ENCODE results near the gene RAI1.
A peak's percentile ranks its signal among the peaks of the same experiment; 100 is the strongest.

RAI1 gene

GRCh38 chr17:17789828-17790636, 108.8 kb downstream of the RAI1 start:
- no peak for DNase-seq

DNA sequence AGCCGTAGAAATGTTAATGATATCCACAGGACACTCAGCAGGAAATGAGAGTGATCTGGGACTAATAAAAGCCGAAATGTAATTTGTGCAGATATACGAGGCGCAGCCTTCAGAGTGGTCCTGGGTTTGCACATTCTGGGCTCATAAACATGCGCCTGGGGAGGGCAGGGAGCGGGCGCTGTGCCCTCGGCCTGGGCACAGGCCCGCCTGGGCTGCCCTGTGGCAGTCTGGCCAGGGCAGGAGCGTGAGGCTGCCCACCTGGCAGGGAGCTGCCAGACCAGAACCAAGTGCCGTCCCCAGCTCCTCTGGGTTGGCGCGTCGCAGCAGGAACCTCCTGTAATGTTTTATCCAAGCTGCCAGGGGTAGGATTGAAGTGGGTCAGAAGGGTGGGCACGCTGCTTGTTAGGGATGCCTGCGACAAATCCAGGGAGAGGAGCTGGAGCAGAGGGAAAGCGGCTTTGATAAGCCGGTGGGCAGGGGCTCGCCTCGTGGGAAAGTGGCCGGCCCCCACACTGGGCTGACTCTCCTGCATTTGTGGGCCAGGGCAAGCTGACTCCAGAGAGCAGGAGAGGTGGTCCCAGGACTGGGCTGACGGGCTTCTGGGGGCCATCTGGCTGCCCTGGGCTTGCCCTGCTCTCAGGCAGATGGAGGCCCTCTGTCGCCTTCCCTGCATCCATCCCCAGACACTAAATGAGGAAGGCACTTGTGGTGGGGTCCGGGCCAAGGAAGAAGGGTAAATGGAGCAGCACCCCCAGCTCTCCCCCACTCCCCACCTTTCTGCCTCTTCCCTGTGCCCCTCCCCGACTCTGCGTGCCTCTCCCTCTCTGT, 109.6 kb downstream of the RAI1 start:
- no peak for DNase-seq

- peak in 1 of 2 donors; percentile 25 for DNase-seq
Measured at GRCh38 chr17:17792037-17792550, 110.8 kb downstream of the RAI1 start.

- DNase-seq: peak; percentile 74 to 85
Measured at GRCh38 chr17:17792551-17793377, 111.5 kb downstream of the RAI1 start.

- no peak for DNase-seq
Measured at GRCh38 chr17:17793378-17794214, 112.3 kb downstream of the RAI1 start.

DNA sequence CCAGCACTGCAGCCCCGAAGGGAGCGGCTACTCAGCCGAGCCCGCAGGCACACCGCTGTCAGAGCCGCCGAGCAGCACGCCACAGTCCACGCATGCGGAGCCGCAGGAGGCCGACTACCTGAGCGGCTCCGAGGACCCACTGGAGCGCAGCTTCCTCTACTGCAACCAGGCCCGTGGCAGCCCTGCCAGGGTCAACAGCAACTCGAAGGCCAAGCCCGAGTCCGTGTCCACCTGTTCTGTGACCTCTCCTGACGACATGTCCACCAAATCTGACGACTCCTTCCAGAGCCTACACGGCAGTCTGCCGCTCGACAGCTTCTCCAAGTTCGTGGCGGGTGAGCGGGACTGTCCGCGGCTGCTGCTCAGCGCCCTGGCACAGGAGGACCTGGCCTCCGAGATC, 113.1 kb downstream of the RAI1 start:
- no peak for DNase-seq

GRCh38 chr17:17795296-17795695, 114.0 kb downstream of the RAI1 start:
- no peak for DNase-seq

DNA sequence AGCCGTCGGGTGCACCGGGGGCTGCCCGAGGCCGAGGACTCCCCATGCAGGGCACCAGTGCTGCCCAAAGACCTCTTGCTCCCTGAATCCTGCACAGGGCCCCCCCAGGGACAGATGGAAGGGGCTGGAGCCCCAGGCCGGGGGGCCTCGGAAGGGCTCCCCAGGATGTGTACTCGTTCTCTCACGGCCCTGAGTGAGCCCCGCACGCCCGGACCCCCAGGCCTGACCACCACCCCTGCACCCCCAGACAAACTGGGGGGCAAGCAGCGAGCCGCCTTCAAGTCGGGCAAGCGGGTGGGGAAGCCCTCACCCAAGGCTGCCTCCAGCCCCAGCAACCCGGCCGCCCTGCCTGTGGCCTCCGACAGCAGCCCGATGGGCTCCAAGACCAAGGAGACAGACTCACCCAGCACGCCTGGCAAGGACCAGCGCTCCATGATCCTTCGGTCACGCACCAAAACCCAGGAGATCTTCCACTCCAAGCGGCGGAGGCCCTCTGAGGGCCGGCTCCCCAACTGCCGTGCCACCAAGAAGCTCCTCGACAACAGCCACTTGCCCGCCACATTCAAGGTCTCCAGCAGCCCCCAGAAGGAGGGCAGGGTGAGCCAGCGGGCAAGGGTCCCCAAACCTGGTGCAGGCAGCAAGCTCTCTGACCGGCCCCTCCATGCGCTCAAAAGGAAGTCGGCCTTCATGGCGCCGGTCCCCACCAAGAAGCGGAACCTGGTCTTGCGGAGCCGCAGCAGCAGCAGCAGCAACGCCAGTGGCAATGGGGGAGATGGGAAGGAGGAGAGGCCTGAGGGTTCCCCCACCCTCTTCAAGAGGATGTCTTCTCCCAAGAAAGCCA, 114.9 kb downstream of the RAI1 start:
- DNase-seq: no peak

GRCh38 chr17:17796787-17797061, 115.5 kb downstream of the RAI1 start:
- DNase-seq: no peak

GRCh38 chr17:17797119-17797809, 116.0 kb downstream of the RAI1 start:
- no peak for DNase-seq

DNA sequence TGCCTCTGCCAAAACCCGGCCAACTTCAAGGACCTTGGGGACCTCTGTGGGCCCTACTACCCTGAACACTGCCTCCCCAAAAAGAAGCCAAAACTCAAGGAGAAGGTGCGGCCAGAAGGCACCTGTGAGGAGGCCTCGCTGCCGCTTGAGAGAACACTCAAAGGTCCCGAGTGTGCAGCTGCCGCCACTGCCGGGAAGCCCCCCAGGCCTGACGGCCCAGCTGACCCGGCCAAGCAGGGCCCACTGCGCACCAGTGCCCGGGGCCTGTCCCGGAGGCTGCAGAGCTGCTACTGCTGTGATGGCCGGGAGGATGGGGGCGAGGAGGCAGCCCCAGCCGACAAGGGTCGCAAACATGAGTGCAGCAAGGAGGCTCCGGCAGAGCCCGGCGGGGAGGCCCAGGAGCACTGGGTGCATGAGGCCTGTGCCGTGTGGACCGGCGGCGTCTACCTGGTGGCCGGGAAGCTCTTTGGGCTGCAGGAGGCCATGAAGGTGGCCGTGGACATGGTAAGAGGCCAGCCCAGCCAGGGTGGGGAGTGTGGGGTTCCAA, 116.8 kb downstream of the RAI1 start:
- DNase-seq: no peak

GRCh38 chr17:17798573-17799255, 117.5 kb downstream of the RAI1 start:
- DNase-seq: no peak

DNA sequence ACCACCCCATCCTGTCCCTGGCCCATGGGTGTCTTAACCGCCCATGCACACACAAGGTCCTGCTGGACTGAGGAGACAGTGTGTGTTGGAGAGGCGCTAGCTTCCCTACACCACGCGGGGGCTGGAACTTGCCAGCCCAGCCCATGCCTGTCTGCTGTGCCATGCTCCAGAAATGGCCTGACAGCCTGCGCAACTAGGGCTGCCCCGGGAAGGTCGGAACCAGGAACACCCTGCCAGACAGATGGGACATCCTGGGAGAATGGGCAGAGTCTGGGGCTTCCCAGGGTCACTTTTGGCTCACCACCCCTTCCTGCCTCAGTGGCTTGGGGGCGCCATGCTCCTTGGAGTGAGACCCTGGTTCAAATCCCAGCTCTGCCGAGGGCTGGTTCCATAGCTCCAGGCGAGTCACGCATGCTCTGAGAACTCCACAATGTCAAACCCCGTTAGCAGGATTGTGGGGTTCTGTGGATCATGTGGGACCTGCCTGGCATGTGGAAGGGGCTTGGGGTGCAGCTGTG, 119.3 kb downstream of the RAI1 start:
- DNase-seq: no peak

DNA sequence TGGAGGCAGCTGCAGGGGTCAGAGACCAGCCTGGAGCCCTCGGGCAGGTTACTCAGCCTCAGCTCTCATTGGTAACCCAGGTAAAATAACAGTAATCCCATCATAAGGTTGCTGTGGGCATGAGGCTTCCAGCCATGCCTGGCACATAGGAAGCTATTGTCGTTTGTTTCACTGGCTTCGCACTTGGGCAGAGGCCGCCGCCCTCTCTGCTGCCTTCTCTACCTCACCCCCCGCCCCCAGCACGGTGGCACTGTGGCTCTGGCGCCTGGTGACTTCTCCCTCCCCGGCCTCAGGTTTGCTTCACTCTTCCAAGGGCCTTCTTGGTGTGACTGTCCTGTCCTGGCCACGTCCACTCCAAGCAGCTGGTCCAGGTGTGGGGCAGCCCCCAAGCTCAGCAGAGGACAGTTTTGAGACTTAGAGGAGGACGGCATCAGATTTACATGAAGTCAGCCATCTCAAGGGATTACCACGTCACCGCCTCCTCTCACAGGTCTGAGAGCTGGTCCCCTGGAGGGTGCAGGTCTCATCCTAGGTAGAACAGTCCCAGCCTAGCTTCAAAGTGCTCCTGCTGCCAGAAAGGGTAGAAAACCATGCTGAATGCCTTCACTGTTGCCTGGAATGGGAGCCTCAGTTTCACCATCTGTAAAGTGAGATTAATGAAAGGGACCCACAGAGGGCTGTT, 120.7 kb downstream of the RAI1 start:
- DNase-seq: no peak

GRCh38 chr17:17804007-17804406, 122.7 kb downstream of the RAI1 start:
- DNase-seq: no peak

GRCh38 chr17:17805575-17805974, 124.3 kb downstream of the RAI1 start:
- no peak for DNase-seq

GRCh38 chr17:17806035-17806434, 124.8 kb downstream of the RAI1 start:
- no peak for DNase-seq

DNA sequence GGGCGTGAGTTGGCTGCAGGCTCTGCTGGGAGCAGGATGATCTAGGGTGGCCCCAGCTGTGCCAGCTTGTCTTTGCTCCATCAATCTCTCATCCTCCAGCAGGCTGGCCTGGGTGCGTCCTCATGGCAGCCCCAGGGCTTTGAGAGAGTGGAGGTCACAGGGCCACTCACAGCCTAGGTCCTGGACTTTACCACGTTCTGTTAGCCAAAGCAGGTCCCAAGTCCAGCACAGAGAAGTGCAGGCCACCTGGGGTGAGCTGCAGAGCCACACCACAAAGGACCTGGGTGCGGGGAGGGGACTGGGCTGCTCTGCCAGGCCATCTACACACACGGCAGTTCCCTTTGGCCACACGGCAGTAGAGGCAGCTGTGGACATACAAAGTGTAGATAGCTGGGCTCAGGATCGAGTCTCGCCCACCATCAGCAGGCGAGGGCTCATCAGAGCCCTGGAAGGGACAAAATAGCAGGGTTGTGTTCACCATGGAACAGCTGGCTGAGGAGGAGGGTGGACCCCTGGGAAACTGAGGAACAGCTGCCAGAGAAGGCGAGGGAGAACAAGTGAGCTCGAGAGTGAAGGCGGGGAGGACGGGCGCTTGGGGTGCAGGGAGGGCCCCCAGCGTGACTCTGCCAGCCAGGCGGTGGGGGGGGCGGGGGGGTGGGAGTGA, 125.5 kb downstream of the RAI1 start:
- no peak for DNase-seq
